K562 (cell line): ENCODE measurements around the gene TUBB4B. TPM values are rescaled to one million over a fixed set of nuclear protein-coding genes. Genes with fewer than 3 reads are reported as not detected.

ENCODE experiments used
- BRCA1 ChIP-seq, 2 experiments: fragments of 450-650 bp in 1 of 2; sonication (generic) in 1 of 2; formaldehyde crosslinking in 1 of 2; IDR thresholded peaks; 2 replicates each; pipeline versions ENCODE4 v1.5.0 to v1.6.1; 2017 to 2020; ENCODE audit warnings: mild to moderate bottlenecking in 1 of 2, missing genetic modification reagents in 1 of 2
- CHD4 ChIP-seq: fragments of 200-600 bp; sonication (generic); IDR thresholded peaks from 3 replicates; pipeline ENCODE4 v1.6.1; 2012; ENCODE audit warnings: low read depth, mild to moderate bottlenecking, mixed read lengths, low read length, inconsistent platforms; ENCODE audit not compliant: insufficient read depth, insufficient replicate concordance, poor library complexity, severe bottlenecking
- DLX4 ChIP-seq: fragments of 250-450 bp; sonication (Bioruptor Pico); IDR thresholded peaks from 2 replicates; pipeline ENCODE4 v1.6.1; 2021; ENCODE audit warnings: mild to moderate bottlenecking
- ETV5 ChIP-seq: sonication (generic); formaldehyde crosslinking; IDR thresholded peaks from 2 replicates; pipeline ENCODE4 v1.4.0; 2020; ENCODE audit warnings: low read depth, mild to moderate bottlenecking, missing genetic modification reagents
- HINFP ChIP-seq: fragments of 450-650 bp; conservative IDR thresholded peaks from 2 replicates; pipeline ENCODE4 v1.6.1; 2016; ENCODE audit warnings: missing genetic modification characterization, low read depth, mild to moderate bottlenecking, control low read depth, missing compliant biosample characterization
- KLF10 ChIP-seq: fragments of 250-450 bp; sonication (Bioruptor Pico); IDR thresholded peaks from 2 replicates; pipeline ENCODE4 v1.6.1; 2021; ENCODE audit warnings: matching md5 sums
- MECOM ChIP-seq: fragments of 250-450 bp; sonication (Bioruptor Pico); IDR thresholded peaks from 2 replicates; pipeline ENCODE4 v1.8.0; 2022; ENCODE audit warnings: inconsistent platforms
- MTA3 ChIP-seq: fragments of 450-650 bp; formaldehyde crosslinking; IDR thresholded peaks from 2 replicates; pipeline ENCODE4 v1.6.1; 2017; ENCODE audit warnings: mild to moderate bottlenecking, borderline replicate concordance
- MXD1 ChIP-seq: fragments of 250-450 bp; sonication (Bioruptor Pico); IDR thresholded peaks from 2 replicates; pipeline ENCODE4 v1.8.0; 2021; ENCODE audit warnings: borderline replicate concordance, mild to moderate bottlenecking, moderate library complexity; ENCODE audit not compliant: poor library complexity, severe bottlenecking
- NELFE ChIP-seq: IDR thresholded peaks from 2 replicates; pipeline ENCODE4 v1.6.1; 2011; ENCODE audit warnings: mild to moderate bottlenecking; ENCODE audit not compliant: insufficient read depth, insufficient read length
- NR2C2 ChIP-seq, 2 experiments: fragments of 200-800 bp in 1 of 2; sonication (Bioruptor generic) in 1 of 2; sonication (generic) in 1 of 2; formaldehyde crosslinking in 1 of 2; IDR thresholded peaks; 2 replicates each; pipeline versions ENCODE4 v1.6.1 to v1.8.0; 2016 to 2022; ENCODE audit warnings: mild to moderate bottlenecking in 1 of 2, missing compliant biosample characterization in 1 of 2, missing genetic modification characterization in 1 of 2, missing genetic modification reagents in 1 of 2
- OTX1 ChIP-seq: fragments of 450-650 bp; formaldehyde crosslinking; IDR thresholded peaks from 2 replicates; pipeline ENCODE4 v1.4.0; 2022; ENCODE audit warnings: mild to moderate bottlenecking
- PCBP2 ChIP-seq: fragments of 200-400 bp; formaldehyde crosslinking; IDR thresholded peaks from 2 replicates; pipeline ENCODE4 v1.6.1; 2018; ENCODE audit warnings: low read length, low read depth, mild to moderate bottlenecking, moderate library complexity; ENCODE audit not compliant: poor library complexity, severe bottlenecking
- POLR2AphosphoS5 ChIP-seq: IDR thresholded peaks from 2 replicates; pipeline ENCODE4 v1.6.1; 2011; ENCODE audit warnings: mild to moderate bottlenecking, low read depth, low read length, moderate library complexity; ENCODE audit not compliant: control insufficient read depth, insufficient read depth
- PRMT5 ChIP-seq: sonication (generic); formaldehyde crosslinking; IDR thresholded peaks from 2 replicates; pipeline ENCODE4 v1.5.0; 2020; ENCODE audit warnings: missing genetic modification reagents
- RBFOX2 ChIP-seq: fragments of 200-400 bp; formaldehyde crosslinking; IDR thresholded peaks from 2 replicates; pipeline ENCODE4 v1.6.1; 2017; ENCODE audit warnings: low read depth, mild to moderate bottlenecking, low read length, moderate library complexity
- RHOXF2B ChIP-seq: fragments of 250-450 bp; sonication (Bioruptor Pico); conservative IDR thresholded peaks from 2 replicates; pipeline ENCODE4 v1.5.1; 2021
- TAL1 ChIP-seq: fragments of 450-650 bp; IDR thresholded peaks from 2 replicates; pipeline ENCODE4 v1.6.1; 2016; ENCODE audit warnings: mild to moderate bottlenecking
- TEAD1 ChIP-seq, 2 experiments: fragments of 450-650 bp in 1 of 2; sonication (generic) in 1 of 2; formaldehyde crosslinking; IDR thresholded peaks; 2 replicates each; pipeline versions ENCODE4 v1.4.0 to v1.8.0; 2020 to 2022; ENCODE audit warnings: mild to moderate bottlenecking in 2 of 2, missing genetic modification reagents in 1 of 2
- YBX1 ChIP-seq: fragments of 450-650 bp; IDR thresholded peaks from 2 replicates; pipeline ENCODE4 v1.7.1; 2016; ENCODE audit warnings: mild to moderate bottlenecking
- ZBTB9 ChIP-seq: fragments of 450-650 bp; formaldehyde crosslinking; IDR thresholded peaks from 2 replicates; pipeline ENCODE4 v1.4.0; 2020; ENCODE audit warnings: mild to moderate bottlenecking, moderate library complexity
- ZNF655 ChIP-seq: fragments of 250-450 bp; sonication (Bioruptor Pico); IDR thresholded peaks from 2 replicates; pipeline ENCODE4 v1.5.0; 2021
- polyA plus RNA-seq, 8 experiments: library from polyadenylated mRNA; depleted of rRNA in 4 of 8; stranded (reverse) in 5 of 8; unstranded in 3 of 8; fragments of >200 nt; fragmentation: Nextera tagmentation in 2 of 8; fragmentation: Illumina TruSeq in 1 of 8; extraction: Ambion mirVana in 2 of 8; extraction: Trizol in 1 of 8; gene quantifications; 2 replicates each; pipeline versions ENCODE4 v1.2.1 to v1.2.3, GENCODE V29; 2011 to 2014; ENCODE audit warnings: inconsistent platforms in 1 of 8, missing spikeins in 1 of 8
- total RNA-seq, 7 experiments: library from RNA; depleted of rRNA in 6 of 7; stranded (reverse); fragments of >200 nt in 6 of 7; fragmentation: Illumina TruSeq in 2 of 7; extraction: Trizol in 2 of 7; gene quantifications; 2 replicates each; pipeline versions ENCODE4 v1.2.1 to v1.2.3, GENCODE V29; 2011 to 2021; ENCODE audit warnings: low replicate concordance in 1 of 7

Gene TUBB4B
- total and polyA plus RNA-seq, 9 of the 15 experiments (the other 6 are each of a cell fraction or from before 2014, with no cell fraction given): 24.1 to 443 (median 268) TPM

GRCh38 chr9:137200311-137201204 lies 40.5 kb upstream of the TUBB4B start, which contains the start of gene TPRN (continued):
- TF ChIP-seq RHOXF2B (CRISPR knock-in tag): no peak
- TF ChIP-seq ZBTB9 (CRISPR knock-in tag): peak; percentile 84; the same call in 1 of the 2 replicates
- no peak for TF ChIP-seq OTX1 (CRISPR knock-in tag)
- TF ChIP-seq ZNF655 (CRISPR knock-in tag): no peak
- TF ChIP-seq HINFP (tag): no peak
- peak; percentile 96 for TF ChIP-seq MTA3
- TF ChIP-seq MXD1 (CRISPR knock-in tag): no peak
- no peak for TF ChIP-seq TEAD1 (CRISPR knock-in tag; IDR thresholded peaks at IDR 0.05)
- TF ChIP-seq DLX4 (CRISPR knock-in tag): no peak
- no peak for TF ChIP-seq TAL1
- no peak for TF ChIP-seq NR2C2 (CRISPR knock-in tag; IDR thresholded peaks at IDR 0.05)
- TF ChIP-seq NR2C2 (tag; IDR thresholded peaks at IDR 0.05): peak; percentile 49; the same call in 1 of the 2 replicates
- TF ChIP-seq YBX1: no peak
- TF ChIP-seq BRCA1 (IDR thresholded peaks at IDR 0.05): no peak
- no peak for TF ChIP-seq BRCA1 (CRISPR knock-in tag; IDR thresholded peaks at IDR 0.05)
- no peak for TF ChIP-seq PCBP2
- TF ChIP-seq ETV5 (CRISPR knock-in tag): no peak
- no peak for TF ChIP-seq PRMT5
- TF ChIP-seq RBFOX2: peak; percentile 93
- TF ChIP-seq KLF10: no peak
- TF ChIP-seq CHD4: no peak
- TF ChIP-seq MECOM (CRISPR knock-in tag): no peak
- peak; percentile 67; the same call in 1 of the 2 replicates for TF ChIP-seq POLR2AphosphoS5
- no peak for TF ChIP-seq NELFE
